SU-DHL-6 (cell line): ENCODE measurements around the gene PPP1R7.
"Not testable (repeated sequence)": the region's sequence is repeated elsewhere in the genome, so short reads cannot be mapped to it uniquely, and the experiment has no call there.

ENCODE experiments used
- H2AFZ ChIP-seq: fragments of 200-600 bp; sonication (generic); 2 replicates; pipeline ENCODE4 v1.6.1; 2014; ENCODE audit warnings: low read depth, mild to moderate bottlenecking, moderate library complexity, mixed read lengths, antibody characterized with exemption, low read length; ENCODE audit not compliant: severe bottlenecking
- H3F3A ChIP-seq: fragments of 200-600 bp; shearing (Covaris generic); 2 replicates; pipeline ENCODE4 v1.6.0; 2016; ENCODE audit warnings: antibody characterized with exemption, mild to moderate bottlenecking; ENCODE audit not compliant: insufficient read depth
- H3K27ac ChIP-seq: fragments of 200-600 bp; sonication (generic); 2 replicates; pipeline ENCODE4 v1.5.1; 2016; ENCODE audit warnings: low read depth, mild to moderate bottlenecking, low read length, moderate library complexity, mixed read lengths
- H3K27me3 ChIP-seq: fragments of 200-600 bp; sonication (generic), shearing (Covaris generic); 2 replicates; pipeline ENCODE4 v1.6.0; 2014; ENCODE audit warnings: mild to moderate bottlenecking, low read length
- H3K36me3 ChIP-seq: fragments of 200-600 bp; sonication (generic); 2 replicates; pipeline ENCODE4 v1.6.1; 2014; ENCODE audit warnings: mild to moderate bottlenecking, low read length, mixed read lengths
- H3K4me2 ChIP-seq: fragments of 300-600, 200-600 bp; shearing (Covaris generic), sonication (generic); 2 replicates; pipeline ENCODE4 v1.6.0; 2014; ENCODE audit warnings: low read length, low read depth, mild to moderate bottlenecking; ENCODE audit not compliant: poor library complexity, severe bottlenecking
- H3K4me3 ChIP-seq: fragments of 200-600 bp; sonication (generic); 2 replicates; pipeline ENCODE4 v1.5.1; 2014; ENCODE audit warnings: antibody characterized with exemption, low read length, mild to moderate bottlenecking, mixed read lengths; ENCODE audit not compliant: insufficient read depth, poor library complexity, severe bottlenecking
- H3K79me2 ChIP-seq: fragments of 200-600 bp; sonication (generic); 2 replicates; pipeline ENCODE4 v1.6.1; 2014; ENCODE audit warnings: mild to moderate bottlenecking, low read length, moderate library complexity; ENCODE audit not compliant: insufficient read depth
- H3K9ac ChIP-seq: fragments of 200-600 bp; sonication (generic); 2 replicates; pipeline ENCODE4 v1.7.0; 2014; ENCODE audit warnings: mild to moderate bottlenecking, low read length
- H3K9me2 ChIP-seq: fragments of 200-600 bp; sonication (generic); replicated peaks from 2 replicates; pipeline ENCODE4 v1.6.1; 2014; ENCODE audit warnings: low read length; ENCODE audit not compliant: insufficient read depth
- H3K9me3 ChIP-seq: fragments of 200-600 bp; sonication (generic); 2 replicates; pipeline ENCODE4 v1.6.1; 2014; ENCODE audit warnings: low read length, mixed read lengths; ENCODE audit not compliant: insufficient read depth
- H4K20me1 ChIP-seq: fragments of 200-600 bp; sonication (generic); 2 replicates; pipeline ENCODE4 v1.6.1; 2014; ENCODE audit warnings: low read depth, mild to moderate bottlenecking, antibody characterized with exemption, low read length, moderate library complexity, mixed read lengths
- CTCF ChIP-seq: fragments of 200-600 bp; sonication (generic); IDR thresholded peaks from one replicate; pipeline ENCODE4 v1.5.1; 2017; ENCODE audit warnings: antibody characterized with exemption, mild to moderate bottlenecking, low read length, moderate library complexity; ENCODE audit not compliant: insufficient read depth, poor library complexity, severe bottlenecking
- EZH2phosphoT487 ChIP-seq: fragments of 200-600 bp; sonication (generic), shearing (Covaris generic); conservative IDR thresholded peaks from 2 replicates; pipeline ENCODE4 v1.6.1; 2018; ENCODE audit warnings: mild to moderate bottlenecking, antibody characterized with exemption, low read length, moderate library complexity, mixed read lengths

Gene PPP1R7

GRCh38 chr2:241193271-241193670 is 43.0 kb downstream of the PPP1R7 start:
- Histone ChIP-seq H3K9me3 (no peaks in the 10 kb centered on the region), H2AFZ (no peak overlapping the region), H3K27ac (no peak overlapping the region), H3K9me2 (no peaks in the 10 kb centered on the region), H4K20me1 (no peaks in the 10 kb centered on the region), H3K36me3 (no peaks in the 10 kb centered on the region), H3K9ac (no peak overlapping the region), H3K4me2 (no peak overlapping the region), H3F3A (no peaks in the 10 kb centered on the region), H3K79me2 (no peaks in the 10 kb centered on the region), H3K27me3 (no peaks in the 10 kb centered on the region), H3K4me3 (no peak overlapping the region)
- TF ChIP-seq EZH2phosphoT487: no peak
- TF ChIP-seq CTCF: no peak

- H3K79me2 ChIP-seq: no peaks in the 10 kb centered on the region
- H3K4me3 ChIP-seq: no peak overlapping the region
- no peaks in the 10 kb centered on the region for H3K9me2 ChIP-seq
- H3F3A ChIP-seq: no peaks in the 10 kb centered on the region
- H3K4me2 ChIP-seq: no peak overlapping the region
- no peak overlapping the region for H3K9ac ChIP-seq
- H3K9me3 ChIP-seq: no peaks in the 10 kb centered on the region
- H2AFZ ChIP-seq: no peak overlapping the region
- H3K36me3 ChIP-seq: no peaks in the 10 kb centered on the region
- TF ChIP-seq EZH2phosphoT487: no peak
- no peak for TF ChIP-seq CTCF
- no peak overlapping the region for H3K27ac ChIP-seq
- H3K27me3 ChIP-seq: no peaks in the 10 kb centered on the region
- H4K20me1 ChIP-seq: no peaks in the 10 kb centered on the region
These were observed 44.5 kb downstream of the PPP1R7 start for GRCh38 chr2:241194811-241195210.

- no peak for TF ChIP-seq EZH2phosphoT487
- no peak for TF ChIP-seq CTCF
- H3K36me3 ChIP-seq: no peaks in the 10 kb centered on the region
These were observed 45.4 kb downstream of the PPP1R7 start for GRCh38 chr2:241195506-241196130.

GRCh38 chr2:241197246-241197645 is 47.0 kb downstream of the PPP1R7 start:
- H3K27me3 ChIP-seq, H4K20me1 ChIP-seq, H3F3A ChIP-seq, H2AFZ ChIP-seq, H3K27ac ChIP-seq, H3K79me2 ChIP-seq, H3K9me3 ChIP-seq, H3K9me2 ChIP-seq, H3K36me3 ChIP-seq, H3K4me2 ChIP-seq, H3K4me3 ChIP-seq, H3K9ac ChIP-seq: not testable (repeated sequence)

More at GRCh38 chr2:241195506-241196130, 45.4 kb downstream of the PPP1R7 start:
- no peaks in the 10 kb centered on the region for H3F3A ChIP-seq
- no peaks in the 10 kb centered on the region for H4K20me1 ChIP-seq
- H3K27me3 ChIP-seq: no peaks in the 10 kb centered on the region
- H3K9me3 ChIP-seq: no peaks in the 10 kb centered on the region
- no peak overlapping the region for H3K4me3 ChIP-seq
- H3K27ac ChIP-seq: no peak overlapping the region
- no peak overlapping the region for H2AFZ ChIP-seq
- H3K9me2 ChIP-seq: no peaks in the 10 kb centered on the region
- no peak overlapping the region for H3K9ac ChIP-seq
- no peak overlapping the region for H3K4me2 ChIP-seq
- H3K79me2 ChIP-seq: no peaks in the 10 kb centered on the region
